Putamen (tissue), 1 donor: ENCODE results near the gene AIG1.
"Not testable (repeated sequence)": the region's sequence is repeated elsewhere in the genome, so short reads cannot be mapped to it uniquely, and the experiment has no call there.

ENCODE experiments used
- DNase-seq: peaks from one replicate; pipeline ENCODE4 v3.0.0-alpha.2; 2016; ENCODE audit warnings: low spot score

AIG1 gene

GRCh38 chr6:143060806-143061596 lies at the start of gene AIG1:
Gene AIG1, plus strand, starts transcription at chr6:143060889. Its CDS starts 37 bp downstream, at chr6:143060926.
- peak; percentile 15 for DNase-seq

GRCh38 chr6:143014764-143015163 lies 45.9 kb upstream of the AIG1 start:
- no peak for DNase-seq

GRCh38 chr6:143015300-143015706 lies 45.4 kb upstream of the AIG1 start:
- peak; percentile 11 for DNase-seq

- no peak for DNase-seq
Measured at GRCh38 chr6:143018955-143019354, 41.7 kb upstream of the AIG1 start.

- not testable (repeated sequence) for DNase-seq
Measured at GRCh38 chr6:143020862-143021261, 39.8 kb upstream of the AIG1 start.

GRCh38 chr6:143021543-143021942 lies 39.1 kb upstream of the AIG1 start:
- DNase-seq = no peak

- DNase-seq = no peak
Measured at GRCh38 chr6:143022587-143022986, 38.1 kb upstream of the AIG1 start.

- DNase-seq = no peak
Measured at GRCh38 chr6:143023695-143024094, 37.0 kb upstream of the AIG1 start.

- DNase-seq = no peak
Measured at GRCh38 chr6:143024977-143025376, 35.7 kb upstream of the AIG1 start.

GRCh38 chr6:143026696-143027449 lies 33.8 kb upstream of the AIG1 start:
- peak; percentile 10 for DNase-seq

- no peak for DNase-seq
Measured at GRCh38 chr6:143034689-143035334, 25.9 kb upstream of the AIG1 start.

GRCh38 chr6:143037470-143037869 lies 23.2 kb upstream of the AIG1 start:
- DNase-seq = no peak

- DNase-seq = no peak
Measured at GRCh38 chr6:143038833-143039232, 21.9 kb upstream of the AIG1 start.

- no peak for DNase-seq
Measured at GRCh38 chr6:143039548-143039947, 21.1 kb upstream of the AIG1 start.

- DNase-seq = no peak
Measured at GRCh38 chr6:143040018-143040417, 20.7 kb upstream of the AIG1 start.

- not testable (repeated sequence) for DNase-seq
Measured at GRCh38 chr6:143044345-143044744, 16.3 kb upstream of the AIG1 start.

GRCh38 chr6:143049611-143050010 lies 11.1 kb upstream of the AIG1 start:
- DNase-seq = no peak

GRCh38 chr6:143050509-143050908 lies 10.2 kb upstream of the AIG1 start:
- no peak for DNase-seq

GRCh38 chr6:143052282-143052681 lies 8.4 kb upstream of the AIG1 start:
- no peak for DNase-seq

- no peak for DNase-seq
Measured at GRCh38 chr6:143053856-143054255, 6.8 kb upstream of the AIG1 start.

GRCh38 chr6:143054329-143054728 lies 6.4 kb upstream of the AIG1 start:
- no peak for DNase-seq

GRCh38 chr6:143055213-143055612 lies 5.5 kb upstream of the AIG1 start:
- peak; percentile 27 for DNase-seq

- DNase-seq = no peak
Measured at GRCh38 chr6:143055891-143056290, 4.8 kb upstream of the AIG1 start.
